ENCODE results near the gene DPM1. TPM values are rescaled to one million over a fixed set of nuclear protein-coding genes. Genes with fewer than 3 reads are reported as not detected.

DPM1 gene
- total and polyA plus RNA-seq, 3 donors from 2014 or later, result 44.5 to 71.0 (median 54.3) TPM

DNA sequence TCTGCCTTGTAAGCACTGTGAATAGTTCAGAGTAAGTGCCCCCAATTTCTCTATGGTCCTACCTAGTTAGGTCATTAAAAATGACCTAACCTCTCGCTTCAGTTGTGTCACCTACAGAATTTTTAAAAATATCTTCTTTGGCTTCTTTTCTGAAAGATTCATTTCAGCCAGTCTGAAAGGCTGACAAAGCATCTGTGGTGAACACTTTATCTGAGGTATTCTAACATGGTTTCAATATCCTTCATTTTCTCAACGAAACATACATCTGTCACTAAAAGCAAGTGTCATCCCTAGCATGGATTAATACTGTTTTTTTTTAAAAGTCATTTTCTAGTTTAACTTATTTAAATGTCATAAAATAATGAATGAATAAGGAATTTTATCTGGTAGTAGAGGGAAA lies 5.1 kb downstream of the DPM1 start:
- no peak for TF ChIP-seq POLR2A (IDR thresholded peaks at IDR 0.05)
- TF ChIP-seq, protein P1, sequence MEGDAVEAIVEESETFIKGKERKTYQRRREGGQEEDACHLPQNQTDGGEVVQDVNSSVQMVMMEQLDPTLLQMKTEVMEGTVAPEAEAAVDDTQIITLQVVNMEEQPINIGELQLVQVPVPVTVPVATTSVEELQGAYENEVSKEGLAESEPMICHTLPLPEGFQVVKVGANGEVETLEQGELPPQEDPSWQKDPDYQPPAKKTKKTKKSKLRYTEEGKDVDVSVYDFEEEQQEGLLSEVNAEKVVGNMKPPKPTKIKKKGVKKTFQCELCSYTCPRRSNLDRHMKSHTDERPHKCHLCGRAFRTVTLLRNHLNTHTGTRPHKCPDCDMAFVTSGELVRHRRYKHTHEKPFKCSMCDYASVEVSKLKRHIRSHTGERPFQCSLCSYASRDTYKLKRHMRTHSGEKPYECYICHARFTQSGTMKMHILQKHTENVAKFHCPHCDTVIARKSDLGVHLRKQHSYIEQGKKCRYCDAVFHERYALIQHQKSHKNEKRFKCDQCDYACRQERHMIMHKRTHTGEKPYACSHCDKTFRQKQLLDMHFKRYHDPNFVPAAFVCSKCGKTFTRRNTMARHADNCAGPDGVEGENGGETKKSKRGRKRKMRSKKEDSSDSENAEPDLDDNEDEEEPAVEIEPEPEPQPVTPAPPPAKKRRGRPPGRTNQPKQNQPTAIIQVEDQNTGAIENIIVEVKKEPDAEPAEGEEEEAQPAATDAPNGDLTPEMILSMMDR (IDR thresholded peaks at IDR 0.05), result no peak
- no peaks in the 10 kb centered on the region for H3K9me3 ChIP-seq
- no peak overlapping the region for H3K27ac ChIP-seq
- no peak for DNase-seq
- H3K4me1 ChIP-seq, result peaks cover 14% of the 10 kb centered on the region
- intact Hi-C loops (cut with DNase I; ENCODE audit: low total_unique reads), result no loop called here
- no peaks in the 10 kb centered on the region for H3K36me3 ChIP-seq (ENCODE audit: low read depth, missing control alignments)
- H3K27me3 ChIP-seq, result no peaks in the 10 kb centered on the region
- no peak overlapping the region for H3K4me3 ChIP-seq
- 79 to 89% methylated on average over 2 of the region's 2 CpGs for WGBS, 2 donors

DNA sequence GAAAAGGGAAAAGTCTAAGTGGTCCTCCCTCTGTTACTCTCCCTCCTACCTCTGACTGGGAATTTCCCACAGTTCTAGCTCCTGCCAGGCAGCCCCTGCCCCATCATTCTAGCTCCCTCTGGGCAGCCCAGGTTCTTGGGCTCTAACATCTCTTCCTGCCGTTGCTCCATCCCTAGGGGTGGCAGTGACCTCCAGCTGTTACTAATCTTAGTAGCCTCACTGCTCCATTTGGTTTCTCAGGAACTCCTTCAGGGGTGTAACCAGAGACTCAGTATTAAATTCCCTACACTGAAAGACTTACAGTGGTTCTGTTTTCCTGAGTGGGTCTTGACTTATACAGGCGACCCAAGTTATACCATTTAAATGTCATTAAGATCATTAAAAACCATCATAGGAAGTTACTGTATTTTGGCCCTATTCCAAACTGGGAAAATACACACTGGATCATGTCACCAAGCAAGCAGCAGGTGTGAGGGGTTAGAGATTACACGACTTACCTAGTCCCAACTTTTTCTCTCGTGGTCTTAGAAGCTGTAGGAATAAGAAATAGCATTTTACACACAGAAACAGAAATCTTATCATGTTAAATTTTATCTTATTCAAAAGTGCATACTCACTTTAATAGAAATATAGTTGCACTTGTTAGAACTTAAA lies 10.1 kb downstream of the DPM1 start:
- no peaks in the 10 kb centered on the region for H3K9me3 ChIP-seq
- no peaks in the 10 kb centered on the region for H3K27me3 ChIP-seq
- H3K36me3 ChIP-seq (ENCODE audit: low read depth, missing control alignments), result no peaks in the 10 kb centered on the region
- TF ChIP-seq POLR2A (IDR thresholded peaks at IDR 0.05), result no peak
- TF ChIP-seq, protein P1 (IDR thresholded peaks at IDR 0.05), result no peak
- H3K27ac ChIP-seq, result no peak overlapping the region
- DNase-seq, result no peak
- 85% methylated on average over 4 of the region's 4 CpGs for WGBS, 2 donors
- intact Hi-C loops (cut with DNase I; ENCODE audit: low total_unique reads), result no loop called here
- H3K4me1 ChIP-seq, result no peaks in the 10 kb centered on the region
- H3K4me3 ChIP-seq, result no peak overlapping the region

DNA sequence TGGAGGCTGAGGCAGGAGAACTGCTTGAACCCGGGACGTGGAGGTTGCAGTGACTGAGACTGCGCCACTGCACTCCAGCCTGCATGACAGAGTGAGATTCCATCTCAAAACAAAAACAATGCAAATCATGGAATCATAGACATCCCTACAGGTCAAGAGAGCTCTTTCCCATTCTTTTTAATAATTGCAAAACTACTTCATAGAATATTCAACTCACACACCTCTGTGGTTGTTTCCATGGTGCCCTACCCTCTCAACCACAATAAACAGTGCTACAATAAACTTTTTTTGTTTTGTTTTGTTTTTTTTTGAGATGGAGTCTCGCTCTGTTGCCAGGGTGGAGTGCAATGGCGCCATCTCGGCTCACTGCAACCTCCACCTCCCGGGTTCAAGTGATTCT lies 15.3 kb downstream of the DPM1 start:
- Histone ChIP-seq H3K4me1 (no peaks in the 10 kb centered on the region), H3K36me3 (ENCODE audit: low read depth, missing control alignments) (no peaks in the 10 kb centered on the region), H3K27me3 (no peaks in the 10 kb centered on the region), H3K4me3 (no peak overlapping the region), H3K9me3 (no peaks in the 10 kb centered on the region), H3K27ac (no peak overlapping the region)
- no peak for DNase-seq
- TF ChIP-seq POLR2A (IDR thresholded peaks at IDR 0.05), result no peak
- TF ChIP-seq, protein P1 (IDR thresholded peaks at IDR 0.05), result no peak
- WGBS, 2 donors, result 93 to 95% methylated on average over 7 of the region's 7 CpGs
- intact Hi-C loops (cut with DNase I; ENCODE audit: low total_unique reads), result no loop called here

DNA sequence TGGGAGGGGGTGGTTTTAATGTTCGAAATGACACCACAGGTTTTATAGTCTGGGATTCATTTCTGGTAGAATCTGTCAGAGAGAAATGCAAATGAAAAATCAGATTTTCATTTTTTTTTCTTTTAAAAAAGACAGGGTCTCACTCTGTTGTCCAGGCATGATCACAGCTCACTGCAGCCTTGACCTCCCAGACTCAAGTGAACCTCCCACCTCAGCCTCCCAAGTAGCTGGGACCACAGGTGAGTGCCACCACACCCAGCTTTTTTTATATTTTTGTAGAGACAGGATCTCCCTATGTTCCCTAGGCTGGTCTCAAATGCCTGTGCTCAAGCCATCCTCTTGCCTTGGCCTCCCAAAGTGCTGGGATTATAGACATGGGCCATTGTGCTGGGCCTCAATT lies 24.7 kb downstream of the DPM1 start:
- no peak overlapping the region for H3K27ac ChIP-seq
- H3K4me1 ChIP-seq, result peaks cover 8% of the 10 kb centered on the region
- no peak overlapping the region for H3K4me3 ChIP-seq
- intact Hi-C loops (cut with DNase I; ENCODE audit: low total_unique reads), result no loop called here
- 89 to 94% methylated on average over 1 of the region's 1 CpG for WGBS, 2 donors
- H3K27me3 ChIP-seq, result no peaks in the 10 kb centered on the region
- no peaks in the 10 kb centered on the region for H3K9me3 ChIP-seq
- no peaks in the 10 kb centered on the region for H3K36me3 ChIP-seq (ENCODE audit: low read depth, missing control alignments)
- no peak for DNase-seq
- TF ChIP-seq, protein P1 (IDR thresholded peaks at IDR 0.05), result no peak
- TF ChIP-seq POLR2A (IDR thresholded peaks at IDR 0.05), result no peak

DNA sequence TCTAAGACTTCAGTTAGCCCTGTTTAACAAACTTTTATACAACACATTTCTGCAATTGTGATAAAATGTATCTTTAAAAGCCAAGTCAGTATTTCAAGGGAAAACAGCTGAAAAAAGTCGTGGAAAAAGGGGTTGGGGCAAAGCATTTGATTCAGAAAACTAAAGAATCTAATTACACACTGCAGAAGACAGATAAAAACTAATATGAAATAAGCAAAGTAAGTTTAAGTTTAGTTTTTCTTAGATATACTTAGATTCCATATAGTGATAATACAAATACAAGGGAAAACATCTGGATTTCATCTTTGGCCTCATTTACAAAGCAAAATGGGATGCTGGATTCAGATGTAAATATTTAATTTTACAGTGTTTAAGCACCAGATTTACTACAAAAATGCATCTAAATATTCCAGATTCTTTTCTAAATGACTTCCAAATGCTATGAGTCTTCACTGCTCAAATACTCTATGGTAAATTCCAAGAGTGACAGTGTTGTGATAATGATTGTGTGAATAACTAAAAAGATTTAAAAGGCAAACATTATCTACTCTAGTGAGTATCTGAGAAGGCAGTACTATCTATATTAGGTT lies 25.5 kb downstream of the DPM1 start:
- H3K9me3 ChIP-seq, result no peaks in the 10 kb centered on the region
- 11 to 25% methylated on average over 1 of the region's 1 CpG for WGBS, 2 donors
- H3K4me1 ChIP-seq, result peaks cover 12% of the 10 kb centered on the region
- H3K27me3 ChIP-seq, result no peaks in the 10 kb centered on the region
- H3K36me3 ChIP-seq (ENCODE audit: low read depth, missing control alignments), result no peaks in the 10 kb centered on the region
- intact Hi-C loops (cut with DNase I; ENCODE audit: low total_unique reads), result no loop called here
- TF ChIP-seq POLR2A (IDR thresholded peaks at IDR 0.05), result no peak
- TF ChIP-seq, protein P1 (IDR thresholded peaks at IDR 0.05), result no peak
- no peak overlapping the region for H3K27ac ChIP-seq
- H3K4me3 ChIP-seq, result no peak overlapping the region
- DNase-seq, result no peak

Data from testis (tissue), 3 donors.